SK-N-SH (cell line): ENCODE data around the gene AAGAB. TPM values are rescaled to one million over a fixed set of nuclear protein-coding genes. Genes with fewer than 3 reads are reported as not detected.

Source experiments
- CTCF ChIA-PET: fragments of 300-600, 350-600 bp; formaldehyde crosslinking; extraction: SDS; loops from one replicate; lab custom pipeline; 2021; lab: Yijun Ruan, JAX
- POLR2A ChIA-PET: fragments of 350-600 bp; sonication (Branson Sonifier 250); formaldehyde crosslinking; extraction: SDS; loops from one replicate; lab custom pipeline; 2020; ENCODE audit warnings: antibody characterized with exemption, inconsistent platforms; lab: Yijun Ruan, JAX
- DNase-seq: peaks from one replicate; pipeline ENCODE4 v3.0.0; 2012
- H2AFZ ChIP-seq: fragments of 200-600 bp; sonication (generic); 2 replicates; pipeline ENCODE4 v1.8.1; 2016; ENCODE audit warnings: antibody characterized with exemption, mild to moderate bottlenecking, low read depth
- H3F3A ChIP-seq: fragments of 200-600 bp; sonication (generic); replicated peaks from 2 replicates; pipeline ENCODE3; 2016; ENCODE audit warnings: antibody characterized with exemption, mild to moderate bottlenecking; ENCODE audit not compliant: insufficient read depth
- H3K27ac ChIP-seq, 2 experiments: fragments of 200-500 bp in 1 of 2; fragments of 200-600 bp in 1 of 2; sonication (Bioruptor generic) in 1 of 2; sonication (generic), shearing (Covaris generic) in 1 of 2; 2 replicates each; pipeline versions ENCODE4 v1.5.1 to v1.6.1; 2014 to 2016; ENCODE audit warnings: low read depth in 2 of 2, inconsistent platforms in 1 of 2, low read length in 1 of 2, mild to moderate bottlenecking in 1 of 2, mixed read lengths in 1 of 2
- H3K27me3 ChIP-seq: fragments of 200-600 bp; sonication (generic), shearing (Covaris generic); 2 replicates; pipeline ENCODE4 v1.6.1; 2016; ENCODE audit warnings: mixed run types; ENCODE audit not compliant: insufficient read depth
- H3K36me3 ChIP-seq, 2 experiments: fragments of 200-500 bp in 1 of 2; fragments of 200-600 bp in 1 of 2; sonication (Bioruptor generic) in 1 of 2; sonication (generic) in 1 of 2; replicated peaks in 1 of 2; 2 replicates each; pipeline versions ENCODE3 to v1.5.1; 2014 to 2016; ENCODE audit warnings: low read length in 1 of 2, mild to moderate bottlenecking in 1 of 2; ENCODE audit not compliant: insufficient read depth in 2 of 2, control insufficient read depth in 1 of 2
- H3K4me1 ChIP-seq, 2 experiments: fragments of 200-500 bp in 1 of 2; fragments of 200-600 bp in 1 of 2; sonication (Bioruptor generic) in 1 of 2; sonication (generic), shearing (Covaris generic) in 1 of 2; 2 replicates each; pipeline versions ENCODE4 v1.5.1 to v1.6.1; 2014 to 2016; ENCODE audit warnings: low read depth in 1 of 2, low read length in 1 of 2, mixed run types in 1 of 2; ENCODE audit not compliant: insufficient read depth in 2 of 2, control insufficient read depth in 1 of 2
- H3K4me2 ChIP-seq: fragments of 200-600 bp; sonication (generic), shearing (Covaris generic); 2 replicates; pipeline ENCODE4 v1.6.1; 2017; ENCODE audit warnings: mixed run types
- H3K4me3 ChIP-seq, 2 experiments: fragments of 200-500 bp in 1 of 2; fragments of 200-600 bp in 1 of 2; sonication (Bioruptor generic) in 1 of 2; sonication (generic), shearing (Covaris generic) in 1 of 2; 2 replicates each; pipeline versions ENCODE4 v1.5.1 to v1.8.1; 2014 to 2016; ENCODE audit warnings: low read depth in 2 of 2, inconsistent platforms in 1 of 2, low read length in 1 of 2, mild to moderate bottlenecking in 1 of 2, mixed read lengths in 1 of 2, moderate library complexity in 1 of 2
- H3K79me2 ChIP-seq: fragments of 200-600 bp; sonication (generic); 2 replicates; pipeline ENCODE4 v1.8.1; 2017; ENCODE audit warnings: mild to moderate bottlenecking; ENCODE audit not compliant: insufficient read depth
- H3K9ac ChIP-seq: fragments of 200-600 bp; sonication (generic); 2 replicates; pipeline ENCODE4 v1.6.1; 2017; ENCODE audit warnings: mixed run types
- H3K9me2 ChIP-seq: fragments of 200-600 bp; sonication (generic); 2 replicates; pipeline ENCODE4 v1.6.1; 2017; ENCODE audit warnings: mixed run types
- H3K9me3 ChIP-seq: fragments of 200-600 bp; sonication (generic); 2 replicates; pipeline ENCODE4 v1.6.1; 2017; ENCODE audit warnings: mixed run types, mild to moderate bottlenecking, moderate library complexity
- H4K20me1 ChIP-seq: fragments of 200-600 bp; sonication (generic); 2 replicates; pipeline ENCODE4 v1.6.1; 2017; ENCODE audit warnings: mild to moderate bottlenecking, mixed run types; ENCODE audit not compliant: insufficient read depth
- CTCF ChIP-seq: fragments of 200-600 bp; sonication (generic); IDR thresholded peaks from 2 replicates; pipeline ENCODE4 v1.6.1; 2017; ENCODE audit warnings: antibody characterized with exemption, mild to moderate bottlenecking, moderate library complexity
- ELF1 ChIP-seq: IDR thresholded peaks from 2 replicates; pipeline ENCODE4 v1.4.0; 2012
- EP300 ChIP-seq, 2 experiments: IDR thresholded peaks; 2 replicates each; pipeline versions ENCODE4 v1.4.0 to v1.6.1; 2012; ENCODE audit warnings: borderline replicate concordance in 1 of 2, low read depth in 1 of 2, low read length in 1 of 2
- FOSL2 ChIP-seq: IDR thresholded peaks from 2 replicates; pipeline ENCODE4 v1.4.0; 2012; ENCODE audit warnings: low read depth, mild to moderate bottlenecking, moderate library complexity, borderline replicate concordance
- FOXJ3 ChIP-seq: sonication (generic); formaldehyde crosslinking; IDR thresholded peaks from 2 replicates; pipeline ENCODE4 v1.5.1; 2020; ENCODE audit warnings: mild to moderate bottlenecking, missing genetic modification reagents
- MAX ChIP-seq: IDR thresholded peaks from 2 replicates; pipeline ENCODE4 v1.4.0; 2012; ENCODE audit warnings: low read depth
- MXI1 ChIP-seq: IDR thresholded peaks from 2 replicates; pipeline ENCODE4 v1.6.1; 2012; ENCODE audit warnings: mild to moderate bottlenecking, low read depth, low read length, improper control_type of control experiment
- NFIC ChIP-seq: IDR thresholded peaks from 2 replicates; pipeline ENCODE4 v1.4.0; 2012; ENCODE audit warnings: borderline replicate concordance
- RAD21 ChIP-seq: IDR thresholded peaks from 2 replicates; pipeline ENCODE4 v1.6.1; 2012; ENCODE audit warnings: mild to moderate bottlenecking, low read length
- REST ChIP-seq: IDR thresholded peaks from 2 replicates; pipeline ENCODE4 v1.6.1; 2012; ENCODE audit warnings: mild to moderate bottlenecking, low read depth, low read length, moderate library complexity
- RXRA ChIP-seq: IDR thresholded peaks from 2 replicates; pipeline ENCODE4 v1.4.0; 2012; ENCODE audit warnings: low read depth, mild to moderate bottlenecking, borderline replicate concordance
- TAF1 ChIP-seq: IDR thresholded peaks from 2 replicates; pipeline ENCODE4 v1.6.1; 2012; ENCODE audit warnings: low read depth, mild to moderate bottlenecking, low read length, moderate library complexity, borderline replicate concordance
- TCF12 ChIP-seq: IDR thresholded peaks from 2 replicates; pipeline ENCODE4 v1.4.0; 2012
- TEAD4 ChIP-seq: IDR thresholded peaks from 2 replicates; pipeline ENCODE4 v1.4.0; 2012; ENCODE audit warnings: mild to moderate bottlenecking, borderline replicate concordance; ENCODE audit not compliant: insufficient read depth
- YY1 ChIP-seq: IDR thresholded peaks from 2 replicates; pipeline ENCODE4 v1.4.0; 2012; ENCODE audit warnings: low read depth, mild to moderate bottlenecking
- ZBTB33 ChIP-seq: IDR thresholded peaks from 2 replicates; pipeline ENCODE4 v1.4.0; 2012; ENCODE audit warnings: low read depth, borderline replicate concordance
- whole genome bisulfite sequencing: methylation state at CpG from one replicate; pipeline ENCODE4 v1.1.6; 2017; ENCODE audit warnings: low lambda C conversion rate; 5-methylcytosine and 5-hydroxymethylcytosine counted together
- polyA plus RNA-seq, 3 experiments: library from polyadenylated mRNA; depleted of rRNA; stranded (reverse); fragments of >200 nt; gene quantifications; 2 replicates each; pipeline ENCODE4 v1.2.3, GENCODE V29; 2012

Gene AAGAB
- polyA plus RNA-seq, 1 of the 3 experiments (the other 2 are of a cell fraction), result 24.9 TPM

GRCh38 chr15:67198157-67198754, 56.2 kb downstream of the AAGAB start:
- Histone ChIP-seq H4K20me1 (no peaks in the 10 kb centered on the region), H3F3A (peaks cover 4% of the 10 kb centered on the region), H3K9me2 (no peaks in the 10 kb centered on the region), H3K36me3 (peaks cover 25 to 45% of the 10 kb centered on the region in 2 experiments), H2AFZ (no peak overlapping the region), H3K79me2 (no peaks in the 10 kb centered on the region), H3K27me3 (no peaks in the 10 kb centered on the region), H3K9me3 (no peaks in the 10 kb centered on the region), H3K4me2 (no peak overlapping the region), H3K4me1 (peaks cover 0 to 17% of the 10 kb centered on the region in 2 experiments; a peak in 2 of 4 replicates), H3K9ac (no peak overlapping the region), H3K27ac (no peak overlapping the region), H3K4me3 (no peak overlapping the region)
- TF ChIP-seq RXRA (no peak), RAD21 (no peak), EP300 (IDR thresholded peaks at IDR 0.05; ENCODE audit: borderline replicate concordance in 1 of 2, low read depth in 1 of 2, low read length in 1 of 2) (no peak), TCF12 (no peak), ZBTB33 (no peak), YY1 (no peak), TEAD4 (no peak), FOSL2 (no peak), MXI1 (no peak), FOXJ3 (no peak), CTCF (no peak), MAX (no peak), REST (no peak), NFIC (no peak), TAF1 (no peak), ELF1 (no peak)
- 97% methylated on average over 7 of the region's 7 CpGs for WGBS
- ChIA-PET CTCF (no interaction called here), POLR2A (no interaction called here)
- DNase-seq, result no peak
